HepG2 (cell line): ENCODE results near the gene ACO1. TPM values are rescaled to one million over a fixed set of nuclear protein-coding genes. Genes with fewer than 3 reads are reported as not detected.

Experiments
- ARNT ChIP-seq: fragments of 450-650 bp; IDR thresholded peaks from 2 replicates; pipeline ENCODE4 v1.6.1; 2017
- ARNT2 ChIP-seq: sonication (generic); formaldehyde crosslinking; IDR thresholded peaks from 2 replicates; pipeline ENCODE4 v1.8.0; 2022; ENCODE audit warnings: mild to moderate bottlenecking, low read depth, missing genetic modification reagents, moderate library complexity
- ASH2L ChIP-seq: fragments of 300-600, 200-600 bp; sonication (generic); IDR thresholded peaks from 2 replicates; pipeline ENCODE4 v1.7.0; 2017; ENCODE audit warnings: low read depth, mild to moderate bottlenecking, moderate library complexity, mixed read lengths, low read length; ENCODE audit not compliant: insufficient read length
- CC2D1A ChIP-seq: sonication (generic); formaldehyde crosslinking; IDR thresholded peaks from 2 replicates; pipeline ENCODE4 v1.8.1; 2023; ENCODE audit warnings: mild to moderate bottlenecking, missing genetic modification reagents
- ELF3 ChIP-seq: IDR thresholded peaks from 2 replicates; pipeline ENCODE4 v1.6.1; 2016; ENCODE audit warnings: missing genetic modification reagents, missing compliant biosample characterization
- FLYWCH1 ChIP-seq: sonication (generic); formaldehyde crosslinking; IDR thresholded peaks from 2 replicates; pipeline ENCODE4 v1.8.1; 2023; ENCODE audit warnings: mild to moderate bottlenecking, missing genetic modification reagents
- GMEB1 ChIP-seq: sonication (generic); formaldehyde crosslinking; IDR thresholded peaks from 2 replicates; pipeline ENCODE4 v1.5.1; 2020; ENCODE audit warnings: missing genetic modification reagents, mild to moderate bottlenecking, borderline replicate concordance
- GTF3A ChIP-seq: sonication (generic); formaldehyde crosslinking; conservative IDR thresholded peaks from 2 replicates; pipeline ENCODE4 v1.4.0; 2020; ENCODE audit warnings: mild to moderate bottlenecking, missing genetic modification reagents
- GZF1 ChIP-seq: sonication (generic); formaldehyde crosslinking; IDR thresholded peaks from 2 replicates; pipeline ENCODE4 v1.5.1; 2020; ENCODE audit warnings: mild to moderate bottlenecking, missing genetic modification reagents
- HMG20A ChIP-seq: IDR thresholded peaks from 2 replicates; pipeline ENCODE4 v1.6.1; 2016; ENCODE audit warnings: borderline replicate concordance
- HNRNPUL1 ChIP-seq: fragments of 200-400 bp; formaldehyde crosslinking; IDR thresholded peaks from 2 replicates; pipeline ENCODE4 v1.6.1; 2017; ENCODE audit warnings: low read depth, mild to moderate bottlenecking, low read length, moderate library complexity
- NCOR1 ChIP-seq: fragments of 200-600 bp; sonication (generic); IDR thresholded peaks from 2 replicates; pipeline ENCODE4 v1.7.0; 2017; ENCODE audit warnings: antibody characterized with exemption, low read length, borderline replicate concordance
- PBX2 ChIP-seq: IDR thresholded peaks from 2 replicates; pipeline ENCODE4 v1.6.1; 2016; ENCODE audit warnings: control low read depth
- RXRA ChIP-seq: sonication (generic); formaldehyde crosslinking; IDR thresholded peaks from 2 replicates; pipeline ENCODE4 v1.5.1; 2020; ENCODE audit warnings: missing genetic modification reagents
- STAT6 ChIP-seq: sonication (generic); formaldehyde crosslinking; IDR thresholded peaks from 2 replicates; pipeline ENCODE4 v1.4.0; 2020; ENCODE audit warnings: missing genetic modification reagents, mild to moderate bottlenecking, borderline replicate concordance
- YEATS2 ChIP-seq: sonication (generic); formaldehyde crosslinking; IDR thresholded peaks from 2 replicates; pipeline ENCODE4 v1.4.0; 2020; ENCODE audit warnings: missing genetic modification reagents, borderline replicate concordance
- ZNF121 ChIP-seq: sonication (generic); formaldehyde crosslinking; IDR thresholded peaks from 2 replicates; pipeline ENCODE4 v1.5.0; 2020; ENCODE audit warnings: mild to moderate bottlenecking, missing genetic modification reagents
- ZNF207 ChIP-seq: fragments of 450-650 bp; IDR thresholded peaks from 2 replicates; pipeline ENCODE4 v1.6.1; 2016; ENCODE audit warnings: antibody characterized with exemption, borderline replicate concordance
- ZNF564 ChIP-seq: sonication (generic); formaldehyde crosslinking; IDR thresholded peaks from 2 replicates; pipeline ENCODE4 v1.8.1; 2023; ENCODE audit warnings: mild to moderate bottlenecking, missing genetic modification reagents
- polyA plus RNA-seq, 8 experiments: library from polyadenylated mRNA; depleted of rRNA in 3 of 8; stranded (reverse) in 7 of 8; unstranded in 1 of 8; fragments of >200 nt; fragmentation: Illumina TruSeq in 4 of 8; extraction: Trizol in 4 of 8; gene quantifications; 2 replicates each; pipeline versions ENCODE4 v1.2.1 to v1.2.3, GENCODE V29; 2011 to 2016; ENCODE audit warnings: low read depth in 4 of 8, missing spikeins in 1 of 8, mixed read lengths in 1 of 8; ENCODE audit not compliant: insufficient read depth in 1 of 8
- total RNA-seq, 5 experiments: library from RNA; depleted of rRNA; stranded (reverse); fragments of >200 nt; fragmentation: Illumina TruSeq; extraction: Trizol; gene quantifications; 2 replicates each; pipeline ENCODE4 v1.2.3, GENCODE V29; 2016; ENCODE audit warnings: low read depth in 1 of 5
- TF ChIP-seq, protein P1 (sequence below): IDR thresholded peaks from 2 replicates; pipeline ENCODE4 v1.6.1; 2016; ENCODE audit warnings: low read depth
- TF ChIP-seq, protein P2 (sequence below): IDR thresholded peaks from 2 replicates; pipeline ENCODE4 v1.6.1; 2016; ENCODE audit warnings: missing compliant biosample characterization, missing genetic modification reagents, borderline replicate concordance

Gene ACO1
- total and polyA plus RNA-seq, 2 of the 13 experiments (the other 11 are each of a cell fraction or from before 2014, with no cell fraction given): 20.1 to 48.2 TPM

- TF ChIP-seq, protein P1, sequence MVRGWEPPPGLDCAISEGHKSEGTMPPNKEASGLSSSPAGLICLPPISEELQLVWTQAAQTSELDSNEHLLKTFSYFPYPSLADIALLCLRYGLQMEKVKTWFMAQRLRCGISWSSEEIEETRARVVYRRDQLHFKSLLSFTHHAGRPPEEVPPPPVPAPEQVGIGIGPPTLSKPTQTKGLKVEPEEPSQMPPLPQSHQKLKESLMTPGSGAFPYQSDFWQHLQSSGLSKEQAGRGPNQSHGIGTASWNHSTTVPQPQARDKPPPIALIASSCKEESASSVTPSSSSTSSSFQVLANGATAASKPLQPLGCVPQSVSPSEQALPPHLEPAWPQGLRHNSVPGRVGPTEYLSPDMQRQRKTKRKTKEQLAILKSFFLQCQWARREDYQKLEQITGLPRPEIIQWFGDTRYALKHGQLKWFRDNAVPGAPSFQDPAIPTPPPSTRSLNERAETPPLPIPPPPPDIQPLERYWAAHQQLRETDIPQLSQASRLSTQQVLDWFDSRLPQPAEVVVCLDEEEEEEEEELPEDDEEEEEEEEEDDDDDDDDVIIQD (CRISPR knock-in tag): peak; percentile 79; the same call in 1 of the 2 replicates
- TF ChIP-seq RXRA: no peak; the same call in 1 of the 2 replicates
- TF ChIP-seq PBX2 (CRISPR knock-in tag): no peak
- 0 out of 2 replicates have a peak, but pooled peaks have one; percentile 27 for TF ChIP-seq YEATS2
- TF ChIP-seq STAT6 (CRISPR knock-in tag): no peak
- no peak for TF ChIP-seq HNRNPUL1
- TF ChIP-seq ARNT: no peak
- no peak for TF ChIP-seq CC2D1A (CRISPR knock-in tag)
- TF ChIP-seq, protein P2, sequence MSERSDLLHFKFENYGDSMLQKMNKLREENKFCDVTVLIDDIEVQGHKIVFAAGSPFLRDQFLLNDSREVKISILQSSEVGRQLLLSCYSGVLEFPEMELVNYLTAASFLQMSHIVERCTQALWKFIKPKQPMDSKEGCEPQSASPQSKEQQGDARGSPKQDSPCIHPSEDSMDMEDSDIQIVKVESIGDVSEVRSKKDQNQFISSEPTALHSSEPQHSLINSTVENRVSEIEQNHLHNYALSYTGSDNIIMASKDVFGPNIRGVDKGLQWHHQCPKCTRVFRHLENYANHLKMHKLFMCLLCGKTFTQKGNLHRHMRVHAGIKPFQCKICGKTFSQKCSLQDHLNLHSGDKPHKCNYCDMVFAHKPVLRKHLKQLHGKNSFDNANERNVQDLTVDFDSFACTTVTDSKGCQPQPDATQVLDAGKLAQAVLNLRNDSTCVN (CRISPR knock-in tag): peak; percentile 35; the same call in 1 of the 2 replicates
- peak; percentile 62; the same call in 1 of the 2 replicates for TF ChIP-seq ZNF121 (CRISPR knock-in tag)
- peak; percentile 32 for TF ChIP-seq ELF3 (CRISPR knock-in tag)
- peak; percentile 48; the same call in 1 of the 2 replicates for TF ChIP-seq NCOR1
- no peak; the same call in 1 of the 2 replicates for TF ChIP-seq GZF1
- TF ChIP-seq ARNT2 (CRISPR knock-in tag): peak; percentile 93
- TF ChIP-seq GMEB1 (CRISPR knock-in tag): peak; percentile 78
- peak; percentile 82 for TF ChIP-seq ASH2L
- no peak for TF ChIP-seq ZNF207
- no peak for TF ChIP-seq GTF3A (CRISPR knock-in tag)
- no peak for TF ChIP-seq HMG20A (CRISPR knock-in tag)
- no peak for TF ChIP-seq FLYWCH1 (CRISPR knock-in tag)
- no peak for TF ChIP-seq ZNF564 (CRISPR knock-in tag)
These were observed at the start of gene ACO1 (continued) for GRCh38 chr9:32384364-32385151.
